ENCODE results near the gene PIP5K1C.

The PIP5K1C gene

DNA sequence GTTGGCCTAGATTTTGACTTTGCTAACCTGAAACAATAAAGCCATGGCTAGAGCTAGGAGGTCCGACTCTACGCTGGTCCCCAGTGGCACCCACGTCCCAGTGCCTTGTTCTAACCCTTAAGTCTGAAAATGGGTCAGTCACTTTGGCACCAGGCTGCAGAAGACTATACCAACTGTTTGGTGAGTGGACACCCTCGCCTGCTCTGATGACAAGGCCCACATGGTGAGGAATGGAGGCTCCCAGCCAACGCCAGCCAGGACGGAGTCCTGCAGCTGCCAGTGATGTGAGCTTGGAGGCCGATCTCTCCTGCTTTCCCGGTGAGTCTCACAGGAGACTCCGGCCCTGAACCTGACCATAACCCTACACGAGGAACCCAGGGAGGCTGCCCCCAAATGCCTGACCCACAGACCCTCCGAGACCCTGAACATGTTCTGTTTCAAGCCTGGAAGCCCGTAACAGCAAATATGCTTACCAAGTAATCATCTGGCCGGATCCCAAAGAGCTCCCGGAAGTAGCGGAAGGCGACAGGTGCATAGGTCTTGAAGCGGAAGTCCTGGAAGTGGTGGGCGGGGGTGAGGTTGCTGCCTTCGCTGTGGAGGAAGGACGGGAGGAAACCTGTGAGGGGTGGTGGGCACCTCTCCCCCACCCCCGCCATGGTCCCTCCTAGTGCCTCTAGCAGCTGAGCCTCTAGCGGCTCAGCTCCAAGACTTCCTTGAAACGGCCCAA lies 39.6 kb downstream of the PIP5K1C start:
- H3K4me1 ChIP-seq (ENCODE audit: control insufficient read depth in 1 of 2, insufficient read depth in 1 of 2, low read depth in 1 of 2, low read length in 1 of 2), result no peaks in the 10 kb centered on the region
- H3K27ac ChIP-seq, result no peak overlapping the region
- H3K36me3 ChIP-seq, result peaks cover 88% of the 10 kb centered on the region
- TF ChIP-seq, protein P1, sequence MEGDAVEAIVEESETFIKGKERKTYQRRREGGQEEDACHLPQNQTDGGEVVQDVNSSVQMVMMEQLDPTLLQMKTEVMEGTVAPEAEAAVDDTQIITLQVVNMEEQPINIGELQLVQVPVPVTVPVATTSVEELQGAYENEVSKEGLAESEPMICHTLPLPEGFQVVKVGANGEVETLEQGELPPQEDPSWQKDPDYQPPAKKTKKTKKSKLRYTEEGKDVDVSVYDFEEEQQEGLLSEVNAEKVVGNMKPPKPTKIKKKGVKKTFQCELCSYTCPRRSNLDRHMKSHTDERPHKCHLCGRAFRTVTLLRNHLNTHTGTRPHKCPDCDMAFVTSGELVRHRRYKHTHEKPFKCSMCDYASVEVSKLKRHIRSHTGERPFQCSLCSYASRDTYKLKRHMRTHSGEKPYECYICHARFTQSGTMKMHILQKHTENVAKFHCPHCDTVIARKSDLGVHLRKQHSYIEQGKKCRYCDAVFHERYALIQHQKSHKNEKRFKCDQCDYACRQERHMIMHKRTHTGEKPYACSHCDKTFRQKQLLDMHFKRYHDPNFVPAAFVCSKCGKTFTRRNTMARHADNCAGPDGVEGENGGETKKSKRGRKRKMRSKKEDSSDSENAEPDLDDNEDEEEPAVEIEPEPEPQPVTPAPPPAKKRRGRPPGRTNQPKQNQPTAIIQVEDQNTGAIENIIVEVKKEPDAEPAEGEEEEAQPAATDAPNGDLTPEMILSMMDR (IDR thresholded peaks at IDR 0.05), result no peak
- H3K9me3 ChIP-seq, result no peaks in the 10 kb centered on the region
- no peak overlapping the region for H3K4me3 ChIP-seq (ENCODE audit: low read depth in 1 of 2, low read length in 1 of 2)
- H3K27me3 ChIP-seq, result no peaks in the 10 kb centered on the region

DNA sequence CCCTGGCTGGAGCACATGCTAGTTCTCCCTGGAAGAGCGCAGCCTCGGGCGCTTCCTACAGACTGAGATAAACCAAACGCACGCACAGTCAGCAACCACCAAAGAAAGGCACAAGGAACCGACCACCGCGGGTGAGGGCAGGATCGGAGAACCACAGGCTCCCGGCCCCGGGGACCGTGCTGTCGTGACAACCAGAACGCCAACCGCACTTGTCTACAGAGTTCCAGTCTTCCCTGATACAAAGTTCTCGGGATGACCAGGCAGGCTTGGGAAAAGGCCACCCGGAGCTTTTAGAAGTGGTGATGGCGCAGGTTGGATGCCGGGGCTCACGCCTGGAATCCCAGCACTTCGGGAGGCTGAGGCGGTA lies 40.5 kb downstream of the PIP5K1C start:
- no peak overlapping the region for H3K27ac ChIP-seq
- H3K36me3 ChIP-seq, result peaks cover 90% of the 10 kb centered on the region
- TF ChIP-seq, protein P1 (IDR thresholded peaks at IDR 0.05), result no peak
- H3K4me3 ChIP-seq (ENCODE audit: low read depth in 1 of 2, low read length in 1 of 2), result no peak overlapping the region
- no peaks in the 10 kb centered on the region for H3K9me3 ChIP-seq
- no peaks in the 10 kb centered on the region for H3K4me1 ChIP-seq (ENCODE audit: control insufficient read depth in 1 of 2, insufficient read depth in 1 of 2, low read depth in 1 of 2, low read length in 1 of 2)
- H3K27me3 ChIP-seq, result no peaks in the 10 kb centered on the region

DNA sequence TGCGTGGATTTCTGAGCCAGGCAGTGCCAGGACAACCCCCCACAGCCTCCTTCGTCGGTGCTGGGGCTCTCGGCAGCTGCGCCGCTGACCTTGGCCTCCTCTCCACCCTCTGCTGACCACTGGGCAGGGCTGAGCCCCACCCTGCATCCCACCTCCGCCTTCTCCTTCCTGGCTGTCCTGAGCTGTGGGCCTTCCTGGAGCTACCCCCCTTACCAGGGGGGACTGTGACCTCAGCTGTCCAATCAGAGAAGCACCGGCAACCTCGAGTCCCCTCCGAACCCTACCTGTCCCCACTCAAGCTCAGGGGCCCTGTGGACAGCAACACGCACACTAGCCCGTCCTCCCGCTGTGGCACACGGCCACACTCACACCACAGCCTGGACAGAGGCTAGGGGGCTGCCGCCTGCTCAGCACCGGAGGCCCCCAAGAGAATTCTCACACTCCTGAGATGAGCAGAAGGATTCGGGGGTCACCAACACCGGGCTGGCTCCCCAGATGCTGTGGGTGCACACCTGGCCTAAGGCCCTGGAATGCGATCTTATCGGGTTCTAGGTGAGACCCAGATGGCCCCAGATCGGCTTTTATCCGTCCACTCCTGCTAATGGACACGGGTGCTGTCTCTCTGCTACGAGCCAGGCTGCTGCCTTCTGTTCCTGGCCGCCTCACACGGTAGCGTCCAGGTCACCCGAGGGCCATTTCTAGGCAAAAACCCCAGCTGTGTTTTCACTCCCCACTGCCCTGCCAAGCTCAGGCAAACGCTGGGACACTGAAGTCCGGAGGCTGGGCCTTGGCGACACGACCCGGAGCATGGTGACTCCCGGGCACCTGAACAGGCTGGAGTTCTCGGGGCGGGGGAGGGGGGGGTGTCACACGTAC lies 41.2 kb downstream of the PIP5K1C start:
- no peaks in the 10 kb centered on the region for H3K9me3 ChIP-seq
- peaks cover 88% of the 10 kb centered on the region for H3K36me3 ChIP-seq
- H3K27me3 ChIP-seq, result no peaks in the 10 kb centered on the region
- TF ChIP-seq, protein P1 (IDR thresholded peaks at IDR 0.05), result no peak
- no peak overlapping the region for H3K27ac ChIP-seq
- H3K4me1 ChIP-seq (ENCODE audit: control insufficient read depth in 1 of 2, insufficient read depth in 1 of 2, low read depth in 1 of 2, low read length in 1 of 2), result no peaks in the 10 kb centered on the region
- no peak overlapping the region for H3K4me3 ChIP-seq (ENCODE audit: low read depth in 1 of 2, low read length in 1 of 2)

DNA sequence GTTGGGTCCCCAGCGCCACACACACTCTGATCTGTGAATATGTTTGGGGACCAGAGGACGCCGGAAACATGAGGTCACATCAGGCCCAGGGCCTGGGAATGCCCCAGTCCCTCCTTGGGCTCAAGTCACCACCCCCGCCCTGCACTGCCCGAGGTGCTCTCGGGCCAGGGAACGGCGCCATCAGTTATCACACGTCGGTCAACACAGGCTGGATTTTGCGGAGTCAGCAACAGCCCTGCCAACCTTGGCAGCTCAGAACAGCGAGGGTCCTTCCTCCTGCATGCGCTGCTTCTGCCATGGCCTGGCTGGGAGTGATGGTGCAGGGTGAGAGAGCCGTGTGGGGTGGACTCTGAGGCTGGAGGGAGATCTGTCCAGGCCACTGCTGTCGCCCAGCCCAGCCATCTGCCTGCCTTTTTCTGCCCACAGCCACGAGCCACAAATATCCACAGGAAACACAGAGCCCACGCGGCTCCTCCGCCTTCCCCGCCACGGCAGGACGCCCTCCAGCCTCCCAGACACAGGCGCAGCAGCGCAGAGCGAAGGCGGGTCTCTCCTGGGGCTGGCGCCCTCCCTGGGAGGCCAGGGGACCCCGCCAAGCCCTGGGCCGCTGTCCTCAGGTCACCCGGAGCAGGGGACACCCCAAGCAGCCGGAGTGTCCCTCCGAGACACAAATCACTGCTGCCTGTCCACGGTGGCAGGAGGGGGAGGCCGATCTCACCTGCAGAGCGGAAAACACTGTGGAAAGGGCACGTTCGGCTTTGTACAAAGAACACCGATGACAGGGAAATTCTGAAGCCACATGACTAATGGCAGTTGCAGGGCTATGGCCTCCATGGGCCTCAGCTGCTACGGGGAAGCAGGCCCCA lies 42.0 kb downstream of the PIP5K1C start:
- TF ChIP-seq, protein P1 (IDR thresholded peaks at IDR 0.05), result no peak
- no peak overlapping the region for H3K27ac ChIP-seq
- H3K36me3 ChIP-seq, result peaks cover 88% of the 10 kb centered on the region
- H3K4me1 ChIP-seq (ENCODE audit: control insufficient read depth in 1 of 2, insufficient read depth in 1 of 2, low read depth in 1 of 2, low read length in 1 of 2), result no peaks in the 10 kb centered on the region
- H3K4me3 ChIP-seq (ENCODE audit: low read depth in 1 of 2, low read length in 1 of 2), result no peak overlapping the region
- H3K9me3 ChIP-seq, result no peaks in the 10 kb centered on the region
- H3K27me3 ChIP-seq, result no peaks in the 10 kb centered on the region

DNA sequence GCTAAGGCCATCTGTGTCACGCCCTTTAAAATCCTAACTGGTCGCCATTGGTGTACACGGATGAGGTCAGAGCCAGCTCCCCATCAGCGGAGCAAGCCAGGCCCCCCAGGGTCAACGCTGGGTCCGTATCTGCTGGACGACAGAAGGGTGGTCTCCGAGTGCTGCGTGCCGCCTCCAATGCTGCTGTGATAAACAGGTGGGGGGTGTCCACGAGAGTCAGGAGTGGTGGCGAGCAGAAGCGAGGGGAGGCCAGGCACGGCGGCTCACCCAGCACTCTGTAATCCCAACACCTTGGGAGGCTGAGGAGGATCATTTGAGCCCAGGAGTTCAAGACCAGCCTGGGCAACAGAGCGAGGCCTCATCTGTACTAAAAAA lies 42.9 kb downstream of the PIP5K1C start:
- TF ChIP-seq, protein P1 (IDR thresholded peaks at IDR 0.05), result no peak
- no peaks in the 10 kb centered on the region for H3K9me3 ChIP-seq
- no peaks in the 10 kb centered on the region for H3K4me1 ChIP-seq (ENCODE audit: control insufficient read depth in 1 of 2, insufficient read depth in 1 of 2, low read depth in 1 of 2, low read length in 1 of 2)
- peaks cover 88% of the 10 kb centered on the region for H3K36me3 ChIP-seq
- no peak overlapping the region for H3K27ac ChIP-seq
- no peak overlapping the region for H3K4me3 ChIP-seq (ENCODE audit: low read depth in 1 of 2, low read length in 1 of 2)
- no peaks in the 10 kb centered on the region for H3K27me3 ChIP-seq
